GM13976 (cell line): ENCODE data around the gene PGF.

Experiments used
- DNase-seq: peaks from one replicate; pipeline ENCODE4 v3.0.0; 2012; ENCODE audit warnings: low spot score
- in situ Hi-C: fragments of 300-500 bp; cut with MboI; formaldehyde crosslinking; loops from one replicate; pipeline ENCODE4 v1.12.0; 2022; ENCODE audit warnings: low sequenced_read_pairs, mixed read lengths, inconsistent platforms; ENCODE audit not compliant: unreplicated experiment
- TF ChIP-seq, protein P1 (sequence below): IDR thresholded peaks from 2 replicates; pipeline ENCODE4 v1.5.1; 2012; ENCODE audit warnings: borderline replicate concordance, mild to moderate bottlenecking; ENCODE audit not compliant: insufficient read depth; ENCODE audit errors: extremely low read depth, missing control alignments, control extremely low read depth

The PGF gene

DNA sequence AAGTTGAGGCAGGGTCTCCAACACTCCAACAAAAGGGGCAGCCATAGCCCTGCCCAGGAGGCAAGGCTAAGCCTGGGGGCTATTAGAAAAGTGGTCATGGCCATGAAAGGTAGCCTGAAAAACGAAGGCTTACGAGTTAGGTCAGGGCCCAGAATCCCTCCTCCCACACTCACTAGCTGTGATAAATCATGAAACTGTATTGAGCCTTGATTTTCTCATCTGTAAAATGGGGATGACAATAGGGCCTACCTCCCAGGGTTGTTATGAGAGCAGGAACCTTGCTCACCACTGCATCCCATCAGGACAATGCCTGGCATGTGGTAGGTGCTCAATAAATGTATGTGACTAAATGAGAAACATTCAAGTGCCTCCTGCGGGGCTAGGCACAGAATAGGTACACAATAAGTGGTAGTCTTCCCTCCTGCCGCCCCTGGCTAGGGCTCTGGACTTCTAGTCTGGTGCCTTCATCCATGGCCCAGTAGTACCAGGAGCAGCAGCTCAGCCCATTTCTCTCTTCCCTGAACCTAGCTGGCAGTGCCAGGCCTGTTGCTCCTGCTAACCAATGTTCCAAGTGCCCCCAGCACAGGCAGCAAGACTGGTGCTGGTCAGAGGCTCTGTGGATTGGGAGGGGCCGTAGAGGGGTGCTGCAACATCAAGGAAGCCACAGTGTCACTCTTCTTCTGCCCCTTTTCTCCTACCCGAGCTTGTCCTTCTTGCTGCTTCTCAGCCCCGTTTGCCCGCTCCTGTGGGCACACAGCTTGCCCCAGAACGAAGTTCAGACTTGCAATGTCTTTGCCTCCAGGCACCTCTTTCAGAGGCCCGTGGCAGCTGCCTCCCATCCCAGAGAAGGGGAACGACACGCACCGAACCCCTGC, 7.8 kb downstream of the PGF start:
- in situ Hi-C loops = no loop called here
- TF ChIP-seq, protein P1, sequence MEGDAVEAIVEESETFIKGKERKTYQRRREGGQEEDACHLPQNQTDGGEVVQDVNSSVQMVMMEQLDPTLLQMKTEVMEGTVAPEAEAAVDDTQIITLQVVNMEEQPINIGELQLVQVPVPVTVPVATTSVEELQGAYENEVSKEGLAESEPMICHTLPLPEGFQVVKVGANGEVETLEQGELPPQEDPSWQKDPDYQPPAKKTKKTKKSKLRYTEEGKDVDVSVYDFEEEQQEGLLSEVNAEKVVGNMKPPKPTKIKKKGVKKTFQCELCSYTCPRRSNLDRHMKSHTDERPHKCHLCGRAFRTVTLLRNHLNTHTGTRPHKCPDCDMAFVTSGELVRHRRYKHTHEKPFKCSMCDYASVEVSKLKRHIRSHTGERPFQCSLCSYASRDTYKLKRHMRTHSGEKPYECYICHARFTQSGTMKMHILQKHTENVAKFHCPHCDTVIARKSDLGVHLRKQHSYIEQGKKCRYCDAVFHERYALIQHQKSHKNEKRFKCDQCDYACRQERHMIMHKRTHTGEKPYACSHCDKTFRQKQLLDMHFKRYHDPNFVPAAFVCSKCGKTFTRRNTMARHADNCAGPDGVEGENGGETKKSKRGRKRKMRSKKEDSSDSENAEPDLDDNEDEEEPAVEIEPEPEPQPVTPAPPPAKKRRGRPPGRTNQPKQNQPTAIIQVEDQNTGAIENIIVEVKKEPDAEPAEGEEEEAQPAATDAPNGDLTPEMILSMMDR = no peak
- no peak for DNase-seq

DNA sequence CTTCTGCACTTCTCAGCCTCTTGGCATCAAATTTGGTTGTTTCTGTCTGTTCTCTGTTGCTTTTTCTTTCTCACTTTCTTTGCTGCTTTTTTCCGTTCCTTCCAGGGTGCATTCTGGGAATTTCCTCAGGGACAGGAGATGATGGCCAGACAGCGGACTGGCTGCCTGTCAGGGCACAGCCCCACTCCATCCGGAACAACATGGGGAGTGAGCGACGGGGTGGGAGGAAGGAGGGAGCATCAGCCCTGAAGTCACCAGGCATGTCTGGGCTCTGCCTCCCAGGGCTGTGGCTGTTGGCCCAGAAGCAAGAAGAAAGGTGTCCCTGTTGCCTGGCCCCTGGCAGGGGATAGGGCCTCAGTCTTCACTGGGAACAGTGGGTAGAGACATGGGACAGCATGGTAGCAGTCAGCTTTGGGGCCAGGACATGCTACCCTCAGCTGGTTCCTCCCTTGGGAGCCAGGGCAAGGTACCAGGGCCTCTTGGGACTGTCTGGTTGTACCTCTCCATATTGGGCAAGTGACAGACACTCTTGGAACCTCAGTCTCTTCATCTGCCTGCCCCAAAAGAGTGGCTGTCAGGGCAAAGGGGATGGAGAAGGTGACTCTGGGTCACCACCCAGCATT, 8.6 kb downstream of the PGF start:
- in situ Hi-C loops = no loop called here
- DNase-seq = peak; percentile 34
- TF ChIP-seq, protein P1 = no peak

DNA sequence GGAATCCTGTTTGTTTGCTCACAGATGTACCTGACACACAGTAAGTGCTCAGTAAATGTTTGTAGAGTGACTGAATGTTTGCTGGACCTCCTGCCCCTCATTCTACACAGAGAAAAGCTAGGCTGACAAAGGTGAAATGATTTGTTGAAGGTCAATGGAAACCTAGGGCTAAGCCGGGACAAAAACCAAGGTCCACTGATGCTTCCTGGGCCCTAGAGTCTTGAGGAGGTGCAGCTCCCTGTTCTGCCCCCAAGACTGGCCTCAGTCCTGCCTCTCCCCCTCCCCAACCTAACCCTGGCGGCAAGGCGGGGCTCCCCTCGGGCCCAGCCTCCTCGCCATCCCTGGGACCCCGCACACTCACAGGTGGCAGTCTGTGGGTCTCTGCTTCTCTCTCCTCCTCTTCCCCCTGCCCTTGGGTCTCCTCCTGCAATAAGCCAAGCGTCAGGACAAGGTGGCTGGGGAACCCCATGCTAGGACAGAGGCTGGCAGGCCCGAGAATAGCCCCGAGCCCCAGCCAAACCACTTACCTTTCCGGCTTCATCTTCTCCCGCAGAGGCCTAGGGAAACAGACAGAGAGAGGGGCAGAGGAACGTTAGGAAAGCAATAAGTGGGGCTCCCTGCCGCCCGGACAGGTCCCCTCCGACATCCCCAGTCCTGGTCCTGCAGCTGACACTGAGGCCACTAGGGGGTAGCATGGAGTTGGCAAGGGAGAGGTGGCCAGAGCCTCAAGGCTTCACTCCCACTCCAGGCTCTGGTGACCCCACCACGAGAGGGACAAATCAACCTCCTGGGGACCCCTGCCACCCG, 9.3 kb downstream of the PGF start:
- in situ Hi-C loops = no loop called here
- TF ChIP-seq, protein P1 = peak; percentile 95
- DNase-seq = peak; percentile 92

DNA sequence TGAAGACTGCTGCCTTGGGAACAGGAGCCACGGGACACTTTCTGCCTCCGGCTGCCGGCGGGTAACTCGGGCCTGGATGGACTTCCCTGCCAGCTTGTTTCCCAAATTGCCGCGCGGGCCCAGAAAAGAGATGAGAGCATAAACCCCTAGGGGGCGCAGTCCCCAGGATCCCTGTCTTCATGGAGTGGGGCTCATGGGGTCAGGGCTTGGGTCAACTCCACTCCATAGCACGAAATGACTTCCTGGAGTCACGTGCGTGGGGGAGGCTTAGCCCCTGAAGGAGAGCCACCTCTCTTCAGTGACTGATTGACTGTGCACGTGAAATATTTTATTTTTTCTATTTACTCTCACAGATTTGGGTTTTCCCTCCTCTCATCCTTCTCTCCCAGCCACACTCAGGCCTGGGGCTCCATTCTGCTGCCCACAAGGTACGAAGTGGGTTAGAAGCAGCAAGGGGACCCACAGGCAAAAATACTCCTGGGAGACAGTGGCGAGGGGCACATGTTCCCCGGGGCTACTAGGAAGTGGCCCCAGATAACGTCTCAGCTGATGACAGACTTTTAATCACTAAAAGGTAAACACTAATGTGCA, 10.0 kb downstream of the PGF start:
- peak; percentile 56 for DNase-seq
- TF ChIP-seq, protein P1 = peak; percentile 36
- in situ Hi-C loops = no loop called here

DNA sequence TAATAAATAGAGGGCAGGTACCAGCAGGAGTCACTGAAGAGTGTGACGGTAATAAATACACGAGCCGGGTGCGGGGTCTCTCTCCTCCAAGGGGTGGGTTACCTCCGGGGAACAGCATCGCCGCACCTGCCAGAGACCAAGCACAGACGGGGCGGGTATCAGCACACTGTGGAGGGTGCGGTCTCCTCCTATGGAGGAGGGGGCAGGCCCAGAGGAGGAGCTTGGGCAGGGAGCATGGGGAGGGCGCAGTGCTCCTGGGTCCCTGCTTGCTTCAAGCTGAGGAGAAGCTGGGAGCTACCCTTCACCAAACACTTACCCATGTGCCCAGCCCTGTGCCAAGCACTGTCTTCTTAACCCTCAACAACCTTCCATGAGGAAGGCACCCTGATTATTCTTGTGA, 12.8 kb downstream of the PGF start:
- in situ Hi-C loops = no loop called here
- TF ChIP-seq, protein P1 = no peak
- peak; percentile 70 for DNase-seq

DNA sequence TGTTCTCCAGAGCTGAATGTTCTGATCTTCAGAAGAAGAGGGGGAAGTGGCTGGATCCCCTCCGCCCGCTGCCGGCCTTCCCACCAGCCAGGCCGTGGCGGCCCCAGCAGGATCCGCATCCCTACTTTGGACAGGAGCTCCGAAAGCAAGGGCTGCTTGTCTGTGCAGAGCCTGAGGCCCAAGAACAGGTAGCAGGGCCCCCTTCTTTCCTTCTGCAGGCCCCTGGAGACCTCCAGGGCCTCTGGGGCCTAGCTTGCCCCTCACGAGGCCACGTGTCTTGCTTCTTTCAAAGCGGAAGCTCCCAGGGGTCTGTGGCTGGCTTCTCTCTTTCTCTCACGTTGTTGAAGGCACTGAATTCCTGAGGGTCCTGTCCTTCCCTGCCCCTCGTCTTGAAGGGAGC, 13.2 kb downstream of the PGF start:
- TF ChIP-seq, protein P1 = no peak
- in situ Hi-C loops = no loop called here
- no peak for DNase-seq
